Measurements from ENCODE around the gene NOTCH2. TPM values are rescaled to one million over a fixed set of nuclear protein-coding genes. Genes with fewer than 3 reads are reported as not detected.

Gene NOTCH2
- total RNA-seq, 1 donor from 2014 or later: 75.6 TPM

DNA sequence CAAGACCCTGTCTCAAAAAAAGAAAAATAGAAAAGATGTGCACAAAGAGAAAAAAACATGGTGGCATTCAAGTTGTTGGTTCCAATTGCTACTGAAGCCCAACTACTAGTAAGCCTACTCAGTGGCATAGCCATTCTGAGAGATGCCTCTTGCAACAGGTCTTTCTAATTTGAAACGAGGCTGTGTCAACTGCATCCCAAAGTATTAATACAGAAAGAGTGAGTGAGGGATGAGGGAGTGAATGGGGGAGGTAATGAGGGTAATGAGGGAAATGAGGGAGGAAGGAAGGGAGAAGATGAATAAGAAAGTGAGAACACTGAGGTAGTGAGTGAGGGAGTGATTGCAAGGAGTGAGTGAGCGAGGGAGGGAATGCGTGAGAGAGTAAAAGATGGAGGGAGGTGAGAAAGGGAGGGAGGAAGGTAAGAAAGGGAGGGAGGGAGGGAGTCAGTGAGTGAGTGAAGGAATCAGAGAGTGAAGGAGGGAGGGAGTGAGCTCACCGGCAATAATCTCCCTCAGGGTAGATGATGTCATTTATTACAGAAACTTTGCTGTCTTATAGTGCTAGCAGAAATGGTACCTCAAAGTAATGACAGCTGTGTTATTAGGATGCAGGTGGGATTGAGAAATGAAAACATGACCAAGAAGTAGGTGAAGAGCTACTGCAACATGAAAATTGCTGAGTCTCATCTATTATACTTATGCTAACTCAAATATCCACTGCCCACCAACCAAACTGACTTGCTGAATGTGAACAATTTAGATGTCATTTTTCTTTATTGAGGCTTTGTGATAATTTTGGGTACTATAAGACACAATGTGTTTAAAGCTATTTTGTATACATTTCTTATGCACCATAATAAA lies 97.5 kb downstream of the NOTCH2 start:
- intact Hi-C loops (cut with DNase I): no loop called here
- no peak for TF ChIP-seq CTCF (IDR thresholded peaks at IDR 0.05)
- no peak for TF ChIP-seq POLR2A (IDR thresholded peaks at IDR 0.05)
- no peak for TF ChIP-seq POLR2AphosphoS5 (IDR thresholded peaks at IDR 0.05; ENCODE audit: insufficient read depth in 1 of 2, low read depth in 1 of 2)
- H3K36me3 ChIP-seq: peaks cover 0 to 25% of the 10 kb centered on the region in 2 donors
- H3K4me3 ChIP-seq: no peak overlapping the region
- H3K27ac ChIP-seq: no peak overlapping the region
- H3K4me1 ChIP-seq: peaks cover 61% of the 10 kb centered on the region
- no peaks in the 10 kb centered on the region for H3K27me3 ChIP-seq
- no peaks in the 10 kb centered on the region for H3K9me3 ChIP-seq
- DNase-seq (ENCODE audit: extremely low spot score in 2 of 2): no peak

DNA sequence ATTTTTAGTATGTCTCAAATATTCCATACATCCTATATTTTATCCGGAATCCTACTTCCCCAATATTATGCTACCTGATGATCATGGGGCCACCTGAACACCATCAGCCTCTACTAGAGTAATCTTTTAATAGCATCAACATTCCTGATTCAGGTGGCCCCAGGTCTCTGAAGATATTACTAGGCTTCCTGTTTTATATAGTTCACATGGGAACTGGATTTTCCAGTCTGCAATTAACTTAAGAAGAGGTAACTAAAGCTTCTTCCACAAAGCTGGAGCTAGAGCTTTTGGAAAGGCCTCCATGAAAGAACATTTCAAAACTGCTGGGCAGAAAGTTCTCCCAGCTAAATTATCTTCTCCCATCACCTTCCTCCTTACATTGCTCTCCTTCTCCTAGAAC lies 100.9 kb downstream of the NOTCH2 start:
- peaks cover 0 to 36% of the 10 kb centered on the region in 2 donors for H3K36me3 ChIP-seq
- H3K27me3 ChIP-seq: no peaks in the 10 kb centered on the region
- H3K27ac ChIP-seq: no peak overlapping the region
- no peaks in the 10 kb centered on the region for H3K9me3 ChIP-seq
- intact Hi-C loops (cut with DNase I): no loop called here
- no peak for DNase-seq (ENCODE audit: extremely low spot score in 2 of 2)
- no peak overlapping the region for H3K4me3 ChIP-seq
- no peak for TF ChIP-seq CTCF (IDR thresholded peaks at IDR 0.05)
- H3K4me1 ChIP-seq: peaks cover 63% of the 10 kb centered on the region

- Histone ChIP-seq H3K27me3 (no peaks in the 10 kb centered on the region), H3K9me3 (no peaks in the 10 kb centered on the region), H3K4me1 (peaks cover 58% of the 10 kb centered on the region), H3K27ac (no peak overlapping the region), H3K4me3 (no peak overlapping the region), H3K36me3 (peaks cover 0 to 41% of the 10 kb centered on the region in 2 donors)
- intact Hi-C loops (cut with DNase I): no loop called here
- TF ChIP-seq POLR2A (IDR thresholded peaks at IDR 0.05) (no peak), CTCF (IDR thresholded peaks at IDR 0.05) (peak in 2 of 3 experiments; percentile 24 to 48)
- DNase-seq (ENCODE audit: extremely low spot score in 2 of 2): no peak
These were observed 101.4 kb downstream of the NOTCH2 start for GRCh38 chr1:119968068-119968492.

GRCh38 chr1:119966681-119967080 lies 102.8 kb downstream of the NOTCH2 start:
- no peak for DNase-seq (ENCODE audit: extremely low spot score in 2 of 2)
- intact Hi-C loops (cut with DNase I): no loop called here
- TF ChIP-seq POLR2AphosphoS5 (IDR thresholded peaks at IDR 0.05; ENCODE audit: insufficient read depth in 1 of 2, low read depth in 1 of 2): no peak
- TF ChIP-seq CTCF (IDR thresholded peaks at IDR 0.05): no peak
- TF ChIP-seq POLR2A (IDR thresholded peaks at IDR 0.05): no peak
- no peaks in the 10 kb centered on the region for H3K27me3 ChIP-seq
- H3K9me3 ChIP-seq: no peaks in the 10 kb centered on the region
- no peak overlapping the region for H3K4me3 ChIP-seq
- no peak overlapping the region for H3K27ac ChIP-seq
- H3K36me3 ChIP-seq: peaks cover 0 to 46% of the 10 kb centered on the region in 2 donors
- H3K4me1 ChIP-seq: peaks cover 48% of the 10 kb centered on the region

DNA sequence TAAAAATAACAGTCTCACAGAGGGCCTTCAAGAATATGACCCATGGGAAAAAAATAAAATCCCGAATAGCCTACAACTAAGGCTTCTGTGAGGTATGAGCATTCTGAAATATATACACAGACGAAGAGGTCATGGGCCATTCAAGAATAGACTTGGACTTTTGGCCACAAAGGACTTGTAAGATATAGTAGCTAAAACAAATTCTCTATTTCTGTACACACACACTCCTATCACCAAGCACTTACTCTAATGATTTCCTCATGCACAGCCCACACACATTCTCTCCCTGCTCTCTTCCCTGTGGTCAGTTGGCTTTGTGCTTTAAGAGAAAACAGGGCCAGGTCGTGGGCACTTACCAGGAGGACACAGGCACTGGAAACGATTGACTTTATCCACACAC lies 103.4 kb downstream of the NOTCH2 start:
- H3K27me3 ChIP-seq: no peaks in the 10 kb centered on the region
- H3K9me3 ChIP-seq: no peaks in the 10 kb centered on the region
- TF ChIP-seq POLR2AphosphoS5 (IDR thresholded peaks at IDR 0.05; ENCODE audit: insufficient read depth in 1 of 2, low read depth in 1 of 2) (no peak), CTCF (IDR thresholded peaks at IDR 0.05) (no peak), POLR2A (IDR thresholded peaks at IDR 0.05) (no peak)
- H3K4me1 ChIP-seq: peaks cover 48% of the 10 kb centered on the region
- no peak overlapping the region for H3K4me3 ChIP-seq
- intact Hi-C loops (cut with DNase I): no loop called here
- H3K36me3 ChIP-seq: peaks cover 0 to 46% of the 10 kb centered on the region in 2 donors
- no peak overlapping the region for H3K27ac ChIP-seq
- DNase-seq (ENCODE audit: extremely low spot score in 2 of 2): no peak

Data from vagina (tissue), 2 donors.